Measurements from ENCODE around the gene MED12L. TPM values are rescaled to one million over a fixed set of nuclear protein-coding genes. Genes with fewer than 3 reads are reported as not detected.

The MED12L gene
- total RNA-seq, 2 experiments from 2014 or later: 2.9 to 3.4 TPM

DNA sequence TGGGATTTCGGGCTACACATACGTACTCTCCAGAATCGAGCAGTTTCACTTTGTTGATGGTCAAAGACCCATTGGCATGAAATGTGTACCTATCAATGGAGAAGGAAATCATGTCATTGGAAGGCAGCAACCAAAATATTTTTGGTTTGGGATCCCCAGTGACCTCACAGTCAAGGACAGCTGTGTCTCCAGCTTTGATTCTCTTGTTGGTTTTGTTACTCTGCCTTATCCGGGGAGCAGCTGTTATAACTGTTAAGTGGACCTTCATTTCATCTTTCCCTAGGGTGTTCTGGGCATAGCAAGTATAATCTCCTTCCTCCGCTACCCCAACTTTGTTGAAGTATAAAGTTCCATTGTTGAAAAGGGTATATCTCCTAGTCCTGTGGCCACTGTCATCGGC is 352.4 kb downstream of the MED12L start:
- ATAC-seq: no peak

DNA sequence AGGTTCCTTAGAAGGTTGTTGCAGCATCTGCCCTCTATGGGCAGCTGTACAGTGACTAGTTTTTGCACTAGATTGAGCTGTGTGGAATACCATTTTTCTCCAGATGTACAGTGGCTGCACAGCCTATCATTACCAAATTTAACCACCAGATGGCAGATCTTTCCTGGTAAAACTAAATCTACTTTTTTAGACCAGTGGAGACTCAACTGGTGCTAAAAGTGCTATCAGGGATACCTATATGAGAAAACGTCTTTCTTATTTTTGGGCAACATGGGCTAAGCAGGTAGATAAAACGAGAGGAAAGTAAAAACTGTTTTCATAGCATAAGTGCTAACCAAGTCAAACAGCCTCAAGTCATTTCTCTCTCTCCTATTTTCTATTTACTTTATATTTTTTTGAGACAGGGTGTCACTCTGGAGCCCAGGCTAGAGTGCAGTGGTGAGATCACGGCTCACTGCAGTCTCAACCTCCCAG is 354.2 kb downstream of the MED12L start:
- no peaks in the 10 kb centered on the region for H3K36me3 Mint-ChIP-seq (ENCODE audit: low read depth)
- DNase-seq (peak; percentile 17), ATAC-seq (peak; percentile 66)
- CTCF ChIA-PET: interaction anchor here (0.6 to 4.6 kb wide), 12 partner anchors 8 to 479 kb away, joined by 3 to 35 read pairs (median 4); no protein-coding TSS in a partner anchor
- H3K27ac Mint-ChIP-seq: no peak overlapping the region
- H3K4me3 Mint-ChIP-seq: no peak overlapping the region
- POLR2A ChIA-PET: no interaction called here
- no peaks in the 10 kb centered on the region for H3K27me3 Mint-ChIP-seq
- intact Hi-C loops (cut with micrococcal nuclease): loop anchor here (5.0 kb wide), 1 partner anchor 398 kb away; no protein-coding TSS in a partner anchor
- TF ChIP-seq, protein P1, sequence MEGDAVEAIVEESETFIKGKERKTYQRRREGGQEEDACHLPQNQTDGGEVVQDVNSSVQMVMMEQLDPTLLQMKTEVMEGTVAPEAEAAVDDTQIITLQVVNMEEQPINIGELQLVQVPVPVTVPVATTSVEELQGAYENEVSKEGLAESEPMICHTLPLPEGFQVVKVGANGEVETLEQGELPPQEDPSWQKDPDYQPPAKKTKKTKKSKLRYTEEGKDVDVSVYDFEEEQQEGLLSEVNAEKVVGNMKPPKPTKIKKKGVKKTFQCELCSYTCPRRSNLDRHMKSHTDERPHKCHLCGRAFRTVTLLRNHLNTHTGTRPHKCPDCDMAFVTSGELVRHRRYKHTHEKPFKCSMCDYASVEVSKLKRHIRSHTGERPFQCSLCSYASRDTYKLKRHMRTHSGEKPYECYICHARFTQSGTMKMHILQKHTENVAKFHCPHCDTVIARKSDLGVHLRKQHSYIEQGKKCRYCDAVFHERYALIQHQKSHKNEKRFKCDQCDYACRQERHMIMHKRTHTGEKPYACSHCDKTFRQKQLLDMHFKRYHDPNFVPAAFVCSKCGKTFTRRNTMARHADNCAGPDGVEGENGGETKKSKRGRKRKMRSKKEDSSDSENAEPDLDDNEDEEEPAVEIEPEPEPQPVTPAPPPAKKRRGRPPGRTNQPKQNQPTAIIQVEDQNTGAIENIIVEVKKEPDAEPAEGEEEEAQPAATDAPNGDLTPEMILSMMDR (IDR thresholded peaks at IDR 0.05): peak; percentile 64
- no peaks in the 10 kb centered on the region for H3K4me1 Mint-ChIP-seq (ENCODE audit: low read depth)
- H3K9me3 Mint-ChIP-seq: no peaks in the 10 kb centered on the region

More for the DNA sequence above, 352.4 kb downstream of the MED12L start:
- Mint-ChIP-seq H3K27me3 (no peaks in the 10 kb centered on the region), H3K36me3 (ENCODE audit: low read depth) (no peaks in the 10 kb centered on the region), H3K27ac (no peak overlapping the region), H3K4me3 (no peak overlapping the region), H3K9me3 (no peaks in the 10 kb centered on the region), H3K4me1 (ENCODE audit: low read depth) (no peaks in the 10 kb centered on the region)
- intact Hi-C loops (cut with micrococcal nuclease): no loop called here
- no peak for DNase-seq
- ChIA-PET POLR2A (no interaction called here), CTCF (interaction anchor here (1.2 to 4.6 kb wide), 6 partner anchors 12 to 481 kb away, joined by 3 to 35 read pairs (median 6); no protein-coding TSS in a partner anchor)
- TF ChIP-seq, protein P1 (IDR thresholded peaks at IDR 0.05): no peak

DNA sequence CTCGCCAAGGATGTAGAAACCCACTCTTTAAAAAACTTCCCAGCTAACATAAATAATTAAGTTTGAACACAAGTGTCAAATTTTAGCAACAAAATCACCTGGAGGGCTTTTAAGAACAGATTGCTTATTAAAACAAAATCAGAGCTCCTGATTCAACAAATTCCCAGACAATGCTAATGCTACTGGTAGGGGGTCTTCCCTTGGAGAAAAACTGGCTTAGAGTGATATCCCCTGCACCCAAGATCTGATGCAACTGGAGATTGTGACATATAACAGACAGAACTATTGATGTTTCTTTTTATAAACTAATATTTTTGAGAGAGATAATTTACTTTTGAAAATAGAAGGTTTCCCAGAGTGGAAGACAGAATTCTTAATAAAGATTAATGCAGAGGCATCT is 355.5 kb downstream of the MED12L start:
- intact Hi-C loops (cut with micrococcal nuclease): loop anchor here (5.0 kb wide), 1 partner anchor 396 kb away; no protein-coding TSS in a partner anchor
- DNase-seq: no peak
- Mint-ChIP-seq H3K27me3 (peaks cover 1% of the 10 kb centered on the region), H3K4me1 (ENCODE audit: low read depth) (no peaks in the 10 kb centered on the region), H3K27ac (no peak overlapping the region), H3K9me3 (no peaks in the 10 kb centered on the region), H3K36me3 (ENCODE audit: low read depth) (no peaks in the 10 kb centered on the region), H3K4me3 (no peak overlapping the region)
- CTCF ChIA-PET: interaction anchor here (0.9 to 4.6 kb wide), 5 partner anchors 8 to 397 kb away, joined by 3 to 35 read pairs (median 4); no protein-coding TSS in a partner anchor
- POLR2A ChIA-PET: no interaction called here
- TF ChIP-seq, protein P1 (IDR thresholded peaks at IDR 0.05): no peak
- ATAC-seq: no peak

DNA sequence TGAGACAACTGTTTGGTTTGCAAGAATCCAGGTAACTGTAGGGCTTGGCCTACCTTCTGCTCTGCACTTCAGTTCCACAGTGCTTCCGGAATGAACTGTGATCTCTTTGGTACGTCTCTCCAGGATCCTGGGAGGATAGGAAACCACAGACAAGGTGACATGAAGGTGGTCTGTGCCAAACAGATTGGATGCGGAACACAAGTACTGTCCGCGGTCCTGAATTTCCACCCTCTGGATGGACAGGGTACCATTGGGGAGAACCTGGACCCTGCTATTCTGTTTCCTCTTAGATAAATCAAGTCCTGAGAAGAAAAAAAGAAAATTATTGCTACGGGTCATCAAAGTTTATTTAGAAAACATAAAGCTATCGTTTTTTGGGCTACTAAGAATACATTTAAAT is 358.1 kb downstream of the MED12L start:
- no peaks in the 10 kb centered on the region for H3K4me1 Mint-ChIP-seq (ENCODE audit: low read depth)
- DNase-seq: no peak
- ChIA-PET POLR2A (no interaction called here), CTCF (no interaction called here)
- no peaks in the 10 kb centered on the region for H3K9me3 Mint-ChIP-seq
- no peaks in the 10 kb centered on the region for H3K36me3 Mint-ChIP-seq (ENCODE audit: low read depth)
- ATAC-seq: no peak
- no peak overlapping the region for H3K27ac Mint-ChIP-seq
- H3K4me3 Mint-ChIP-seq: no peak overlapping the region
- H3K27me3 Mint-ChIP-seq: peaks cover 6% of the 10 kb centered on the region
- TF ChIP-seq, protein P1 (IDR thresholded peaks at IDR 0.05): no peak
- intact Hi-C loops (cut with micrococcal nuclease): loop anchor here (5.0 kb wide), 1 partner anchor 394 kb away; no protein-coding TSS in a partner anchor

DNA sequence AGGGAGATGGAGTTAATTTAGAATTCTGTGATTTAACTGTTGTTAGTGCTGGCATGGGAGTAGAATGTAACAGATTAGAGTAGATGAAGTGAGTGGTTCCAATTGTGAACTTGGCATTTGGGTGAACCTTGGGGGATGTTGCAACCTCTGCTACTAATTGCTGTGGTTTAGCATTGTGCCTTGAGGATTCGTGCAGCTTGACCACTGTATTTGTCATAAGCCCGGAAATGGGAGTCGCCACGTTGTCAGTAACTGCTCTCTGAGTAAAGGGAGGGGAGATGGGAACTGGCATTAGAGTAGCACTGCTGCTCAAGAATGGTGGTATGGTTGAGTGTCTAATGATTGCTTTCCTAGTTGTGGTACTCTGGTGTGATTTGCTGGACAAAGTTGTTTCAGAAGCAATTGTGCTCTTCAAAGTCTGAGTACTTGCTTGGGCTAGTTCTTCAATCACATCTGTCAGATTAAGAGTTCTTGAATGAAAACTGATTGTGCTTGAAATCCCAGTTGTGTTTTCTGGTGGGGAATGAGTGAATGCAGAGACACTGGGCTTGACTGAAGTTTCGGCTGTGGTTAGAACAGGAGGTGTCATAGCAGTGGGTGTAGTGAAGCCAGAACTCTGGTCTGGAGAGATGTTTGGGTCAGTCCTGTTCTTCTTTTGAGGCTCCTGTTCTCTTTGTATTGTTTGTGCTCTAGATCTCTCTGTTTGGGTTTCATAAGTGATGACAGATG is 360.0 kb downstream of the MED12L start:
- Mint-ChIP-seq H3K4me3 (no peak overlapping the region), H3K27me3 (peaks cover 6% of the 10 kb centered on the region), H3K27ac (no peak overlapping the region), H3K4me1 (ENCODE audit: low read depth) (no peaks in the 10 kb centered on the region), H3K36me3 (ENCODE audit: low read depth) (no peaks in the 10 kb centered on the region), H3K9me3 (no peaks in the 10 kb centered on the region)
- TF ChIP-seq, protein P1 (IDR thresholded peaks at IDR 0.05): no peak
- POLR2A ChIA-PET: no interaction called here
- no peak for DNase-seq
- no peak for ATAC-seq
- CTCF ChIA-PET: interaction anchor here (1.3 kb wide), 1 partner anchor 22 kb away, joined by 3 read pairs; no protein-coding TSS in a partner anchor
- intact Hi-C loops (cut with micrococcal nuclease): no loop called here
